Keratinocyte (primary cell): ENCODE results near the gene TMEM123.

Experiments used
- CTCF ChIP-seq, 3 experiments: IDR thresholded peaks in 1 of 3; conservative IDR thresholded peaks in 1 of 3; optimal IDR thresholded peaks in 1 of 3; 2 replicates in 2 of 3; 3 replicates in 1 of 3; pipeline versions ENCODE3 to v1.5.1; 2011; ENCODE audit warnings: low read length in 3 of 3, mild to moderate bottlenecking in 3 of 3, moderate library complexity in 2 of 3, control low read depth in 1 of 3, inconsistent platforms in 1 of 3; ENCODE audit not compliant: insufficient read depth in 2 of 3; ENCODE audit errors: extremely low read depth in 1 of 3
- EZH2 ChIP-seq: IDR thresholded peaks from one replicate; pipeline ENCODE4 v1.6.1; 2012; ENCODE audit warnings: inconsistent platforms, mild to moderate bottlenecking, low read length, moderate library complexity

DNA sequence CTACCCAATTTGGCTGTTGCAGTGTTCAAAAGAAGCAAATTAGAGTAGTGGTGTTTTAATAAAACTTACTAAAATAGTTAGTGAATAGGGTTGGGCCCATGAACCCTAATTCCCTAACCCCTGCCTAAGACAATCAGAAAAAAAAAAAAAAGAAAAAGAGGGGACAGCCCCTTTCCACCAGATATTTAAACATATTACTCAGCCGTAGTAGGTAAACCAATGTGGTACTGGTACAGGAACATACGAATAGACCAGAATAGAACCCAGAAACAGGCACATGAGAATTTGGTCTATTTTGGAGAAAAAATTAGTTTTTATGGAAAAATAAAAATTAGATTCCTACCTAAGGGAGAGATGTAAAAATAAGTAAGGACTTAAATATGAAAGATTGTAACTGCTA lies 39.4 kb upstream of the TMEM123 start:
- TF ChIP-seq CTCF (optimal IDR thresholded peaks at IDR 0.05 in 1 of 3, IDR thresholded peaks at IDR 0.05 in 1 of 3, conservative IDR thresholded peaks at IDR 0.05 in 1 of 3; ENCODE audit: extremely low read depth in 1 of 3, insufficient read depth in 2 of 3, low read length in 3 of 3) (no peak), EZH2 (no peak)
